Aorta (tissue), 5 donors: ENCODE results near the gene OSMR. TPM values are rescaled to one million over a fixed set of nuclear protein-coding genes. Genes with fewer than 3 reads are reported as not detected.

Experiments used
- ATAC-seq: fragments of 200-7000 bp; cut with Tn5 transposase; one replicate; pipeline ENCODE4 v1.9.1; 2022; ENCODE audit warnings: moderate library complexity; ENCODE audit not compliant: low FRiP score
- DNase-seq, 2 donors: peaks; one replicate each; pipeline ENCODE4 v3.0.0-alpha.2; 2020
- H3K27ac ChIP-seq, 2 donors: one replicate each; pipeline ENCODE4 v1.5.1; 2013; ENCODE audit warnings: low read length in 2 of 2, mild to moderate bottlenecking in 2 of 2, moderate library complexity in 2 of 2, control low read depth in 1 of 2, inconsistent platforms in 1 of 2, low read depth in 1 of 2
- H3K27me3 ChIP-seq, 2 donors: one replicate each; pipeline ENCODE4 v1.6.1; 2013; ENCODE audit warnings: control low read depth in 1 of 2, low read length in 1 of 2, mild to moderate bottlenecking in 1 of 2, moderate library complexity in 1 of 2; ENCODE audit not compliant: insufficient read depth in 2 of 2, control insufficient read depth in 1 of 2
- H3K36me3 ChIP-seq, 2 donors: one replicate each; pipeline ENCODE4 v1.6.1; 2013; ENCODE audit warnings: control low read depth in 1 of 2, low read length in 1 of 2, mild to moderate bottlenecking in 1 of 2; ENCODE audit not compliant: insufficient read depth in 2 of 2, control insufficient read depth in 1 of 2
- H3K4me1 ChIP-seq, 2 donors: one replicate each; pipeline ENCODE4 v1.6.1; 2013; ENCODE audit warnings: low read length in 2 of 2, control low read depth in 1 of 2, mild to moderate bottlenecking in 1 of 2, moderate library complexity in 1 of 2; ENCODE audit not compliant: insufficient read depth in 2 of 2, control insufficient read depth in 1 of 2
- H3K4me3 ChIP-seq, 2 donors: one replicate each; pipeline ENCODE4 v1.5.1; 2013; ENCODE audit warnings: low read length in 2 of 2, control low read depth in 1 of 2, mild to moderate bottlenecking in 1 of 2
- H3K9me3 ChIP-seq: one replicate; pipeline ENCODE4 v1.6.1; 2013; ENCODE audit warnings: mild to moderate bottlenecking, low read length; ENCODE audit not compliant: control insufficient read depth
- WGBS, 2 donors: extraction: QIAGEN DNeasy Blood & Tissue Kit; methylation state at CpG; one replicate each; pipeline ENCODE4 v1.1.7; 2013; 5-methylcytosine and 5-hydroxymethylcytosine counted together
- intact Hi-C, 2 donors: fragments of 100-400 bp; cut with DNase I; formaldehyde crosslinking; loops; one replicate each; pipeline versions ENCODE4 v1.14.2 to v1.15.0; 2022
- long read RNA-seq, 2 donors: library from polyadenylated mRNA; unstranded; transcript quantifications; one replicate each; pipeline ENCODE4 v2.0.0, GENCODE V29; 2020 to 2021
- polyA plus RNA-seq, 2 donors: library from polyadenylated mRNA; stranded (reverse); fragments of 200-250 nt; gene quantifications; one replicate each; pipeline ENCODE4 v1.2.3, GENCODE V29; 2013
- total RNA-seq, 2 donors: library from RNA; stranded (reverse); fragmentation: NEBNext Ultra II Directional; extraction: Animal tissue kit (Norgen Biotek cat#: 25700); gene quantifications; one replicate each; pipeline ENCODE4 v1.2.1, GENCODE V29; 2021
- donor health status: healthy with polysubstance abuse.
- donor health status: Bipolar disorder and iron deficiency.
- donor health status: DM: no; HTN: no; CAD: no.
- donor health status: DM: no; HTN: no; CAD: no.
- donor health status: DM: yes; HTN: yes; CAD: no.

The OSMR gene
- total RNA-seq (100 to 1,000 TPM; 150 to 164 TPM), polyA plus RNA-seq (10 to 100 TPM in 1 of 2 donors, 1 to 10 TPM in 1; 4.6 to 36.4 TPM)
- long read RNA-seq, donor 1, transcript OSMR-202 (7 exons, 1,740 nt): major isoform, 10 of 108 reads
- long read RNA-seq, donor 1, partial matches to known transcripts: 36 of 108 reads
- long read RNA-seq, donor 1, other reads (novel, unspliced or antisense): 62 of 108 reads
- long read RNA-seq, donor 2, full-length matches to known transcripts: 3 of 51 reads
- long read RNA-seq, donor 2, partial matches to known transcripts: 14 of 51 reads
- long read RNA-seq, donor 2, other reads (novel, unspliced or antisense): 34 of 51 reads

GRCh38 chr5:38845526-38846378 is at the start of gene OSMR:
OSMR (plus strand) TSS chr5:38846012; CDS start chr5:38869045, 23,033 bp downstream.
- WGBS, 2 donors: 1% methylated on average over 76 to 89 of the region's 89 CpGs
- Histone ChIP-seq H3K4me3 (peak within 1 kb of the TSS; percentile 81 to 91), H3K27ac (peak within 1 kb of the TSS; percentile 92 to 95), H3K9me3 (no peaks in the 10 kb centered on the region), H3K4me1 (peaks cover 0 to 8% of the 10 kb centered on the region in 2 donors), H3K27me3 (no peaks in the 10 kb centered on the region), H3K36me3 (no peaks in the 10 kb centered on the region)
- peak; percentile 96 for ATAC-seq
- peak; percentile 97 to 98 for DNase-seq
- intact Hi-C loops: loop anchor here in 1 of 2 donors (5.0 kb wide), 1 partner anchor 227 kb away; the partner anchor contains the start of gene RICTOR

GRCh38 chr5:38796742-38797108 is 49.1 kb upstream of the OSMR start:
- peaks cover 0 to 2% of the 10 kb centered on the region in 2 donors for H3K27me3 ChIP-seq
- no peak overlapping the region for H3K27ac ChIP-seq
- ATAC-seq (no peak), DNase-seq (no peak)
- H3K9me3 ChIP-seq: no peaks in the 10 kb centered on the region
- no peaks in the 10 kb centered on the region for H3K36me3 ChIP-seq
- no peak overlapping the region for H3K4me3 ChIP-seq
- intact Hi-C loops: no loop called here
- H3K4me1 ChIP-seq: no peaks in the 10 kb centered on the region

- no peaks in the 10 kb centered on the region for H3K27me3 ChIP-seq
- H3K4me1 ChIP-seq: no peaks in the 10 kb centered on the region
- ATAC-seq (no peak), DNase-seq (no peak)
- intact Hi-C loops: no loop called here
- no peaks in the 10 kb centered on the region for H3K9me3 ChIP-seq
- no peaks in the 10 kb centered on the region for H3K36me3 ChIP-seq
- 81 to 88% methylated on average over 12 of the region's 12 CpGs for WGBS, 2 donors
- H3K27ac ChIP-seq: no peak overlapping the region
- H3K4me3 ChIP-seq: no peak overlapping the region
Observed at GRCh38 chr5:38797838-38798237, 48.0 kb upstream of the OSMR start.

- no peak for DNase-seq
- H3K36me3 ChIP-seq: no peaks in the 10 kb centered on the region
- WGBS, 2 donors: 80 to 84% methylated on average over 13 of the region's 13 CpGs
- no peak overlapping the region for H3K4me3 ChIP-seq
- no peaks in the 10 kb centered on the region for H3K27me3 ChIP-seq
- ATAC-seq: no peak
- H3K9me3 ChIP-seq: no peaks in the 10 kb centered on the region
- H3K27ac ChIP-seq: no peak overlapping the region
- intact Hi-C loops: loop anchor here in 1 of 2 donors (10.0 kb wide), 2 partner anchors 135 to 415 kb away; no protein-coding TSS in a partner anchor
- no peaks in the 10 kb centered on the region for H3K4me1 ChIP-seq
Observed at GRCh38 chr5:38799556-38800377, 46.0 kb upstream of the OSMR start.

- no peak overlapping the region for H3K27ac ChIP-seq
- no peaks in the 10 kb centered on the region for H3K9me3 ChIP-seq
- no peak overlapping the region for H3K4me3 ChIP-seq
- DNase-seq (no peak), ATAC-seq (peak; percentile 24)
- no peaks in the 10 kb centered on the region for H3K4me1 ChIP-seq
- no peaks in the 10 kb centered on the region for H3K27me3 ChIP-seq
- no peaks in the 10 kb centered on the region for H3K36me3 ChIP-seq
- intact Hi-C loops: loop anchor here in 1 of 2 donors (10.0 kb wide), 2 partner anchors 136 to 416 kb away; no protein-coding TSS in a partner anchor
- WGBS, 2 donors: 63 to 67% methylated on average over 3 of the region's 3 CpGs
Observed at GRCh38 chr5:38800515-38800914, 45.3 kb upstream of the OSMR start.

GRCh38 chr5:38802125-38802524 is 43.7 kb upstream of the OSMR start:
- intact Hi-C loops: loop anchor here in 1 of 2 donors (10.0 kb wide), 2 partner anchors 137 to 417 kb away; no protein-coding TSS in a partner anchor
- DNase-seq (no peak), ATAC-seq (no peak)
- 95 to 100% methylated on average over 4 of the region's 4 CpGs for WGBS, 2 donors
- Histone ChIP-seq H3K4me1 (no peaks in the 10 kb centered on the region), H3K9me3 (no peaks in the 10 kb centered on the region), H3K27me3 (no peaks in the 10 kb centered on the region), H3K4me3 (no peak overlapping the region), H3K27ac (no peak overlapping the region), H3K36me3 (no peaks in the 10 kb centered on the region)

- H3K36me3 ChIP-seq: no peaks in the 10 kb centered on the region
- DNase-seq (no peak), ATAC-seq (no peak)
- H3K27me3 ChIP-seq: no peaks in the 10 kb centered on the region
- H3K4me3 ChIP-seq: no peak overlapping the region
- H3K4me1 ChIP-seq: no peaks in the 10 kb centered on the region
- 95 to 96% methylated on average over 6 of the region's 6 CpGs for WGBS, 2 donors
- H3K27ac ChIP-seq: no peak overlapping the region
- no peaks in the 10 kb centered on the region for H3K9me3 ChIP-seq
- intact Hi-C loops: loop anchor here in 1 of 2 donors (10.0 kb wide), 2 partner anchors 138 to 418 kb away; no protein-coding TSS in a partner anchor
Observed at GRCh38 chr5:38803246-38803645, 42.6 kb upstream of the OSMR start.

GRCh38 chr5:38806775-38807258 is 39.0 kb upstream of the OSMR start:
- Histone ChIP-seq H3K27ac (no peak overlapping the region), H3K36me3 (no peaks in the 10 kb centered on the region), H3K9me3 (no peaks in the 10 kb centered on the region), H3K4me3 (no peak overlapping the region), H3K4me1 (no peaks in the 10 kb centered on the region), H3K27me3 (no peaks in the 10 kb centered on the region)
- intact Hi-C loops: loop anchor here (5.0 to 10.0 kb wide), 5 partner anchors 140 to 425 kb away; no protein-coding TSS in a partner anchor
- ATAC-seq: no peak
- WGBS, 2 donors: 46 to 54% methylated on average over 4 of the region's 4 CpGs
- DNase-seq: peak in 1 of 2 donors; percentile 49
